ENCODE measurements around the gene POLR2H. TPM values are rescaled to one million over a fixed set of nuclear protein-coding genes. Genes with fewer than 3 reads are reported as not detected.

POLR2H gene
- total RNA-seq, 1 experiment from 2014 or later, result 133 TPM

- TF ChIP-seq HMGXB4 (CRISPR knock-in tag; IDR thresholded peaks at IDR 0.05), result no peak
- no peak for TF ChIP-seq CDX4 (CRISPR knock-in tag; IDR thresholded peaks at IDR 0.05; ENCODE audit: borderline replicate concordance)
- TF ChIP-seq FOXP1 (CRISPR knock-in tag; IDR thresholded peaks at IDR 0.05; ENCODE audit: borderline replicate concordance), result 0 out of 2 replicates have a peak, but pooled peaks have one; percentile 17
- TF ChIP-seq AFF4 (CRISPR knock-in tag; IDR thresholded peaks at IDR 0.05; ENCODE audit: borderline replicate concordance), result no peak
- TF ChIP-seq TP53 (CRISPR knock-in tag; IDR thresholded peaks at IDR 0.05), result no peak
- no peak for TF ChIP-seq E2F1 (CRISPR knock-in tag; IDR thresholded peaks at IDR 0.05)
- no peak for TF ChIP-seq SMAD4 (CRISPR knock-in tag; IDR thresholded peaks at IDR 0.05)
- 0 out of 2 replicates have a peak, but pooled peaks have one; percentile 44 for TF ChIP-seq ETV6 (CRISPR knock-in tag; IDR thresholded peaks at IDR 0.05)
- TF ChIP-seq SMAD3 (CRISPR knock-in tag; IDR thresholded peaks at IDR 0.05; ENCODE audit: borderline replicate concordance), result no peak
- TF ChIP-seq FOXK1 (CRISPR knock-in tag; IDR thresholded peaks at IDR 0.05), result no peak
- TF ChIP-seq MLX (CRISPR knock-in tag; IDR thresholded peaks at IDR 0.05), result no peak
- TF ChIP-seq JAZF1 (CRISPR knock-in tag; IDR thresholded peaks at IDR 0.05), result no peak
- no peak for TF ChIP-seq NFATC4 (CRISPR knock-in tag; IDR thresholded peaks at IDR 0.05)
- TF ChIP-seq OVOL2 (CRISPR knock-in tag; IDR thresholded peaks at IDR 0.05; ENCODE audit: borderline replicate concordance), result no peak
- TF ChIP-seq USF1 (CRISPR knock-in tag; IDR thresholded peaks at IDR 0.05), result no peak
- TF ChIP-seq MAX (CRISPR knock-in tag; IDR thresholded peaks at IDR 0.05), result no peak
These were observed 480 bp upstream of the POLR2H start (continued) for GRCh38 chr3:184360929-184361531.

Measured in WTC11 (cell line).